Ishikawa (cell line): ENCODE data around the gene CNTD1.

Source experiments
- CEBPB ChIP-seq: IDR thresholded peaks from 2 replicates; pipeline ENCODE4 v1.6.1; 2012
- CREB1 ChIP-seq: IDR thresholded peaks from 2 replicates; pipeline ENCODE4 v1.6.1; 2012; ENCODE audit warnings: low read depth
- EGR1 ChIP-seq: IDR thresholded peaks from 2 replicates; pipeline ENCODE4 v1.6.1; 2012
- EP300 ChIP-seq: IDR thresholded peaks from 2 replicates; pipeline ENCODE4 v1.6.1; 2012; ENCODE audit warnings: borderline replicate concordance
- FOXM1 ChIP-seq: IDR thresholded peaks from 2 replicates; pipeline ENCODE4 v1.6.1; 2012; ENCODE audit warnings: low read depth, borderline replicate concordance
- MAX ChIP-seq: IDR thresholded peaks from 2 replicates; pipeline ENCODE4 v1.6.1; 2012
- NFIC ChIP-seq: IDR thresholded peaks from 2 replicates; pipeline ENCODE4 v1.6.1; 2012
- RAD21 ChIP-seq: IDR thresholded peaks from 2 replicates; pipeline ENCODE4 v1.6.1; 2012; ENCODE audit warnings: low read depth
- REST ChIP-seq: IDR thresholded peaks from 2 replicates; pipeline ENCODE4 v1.6.1; 2012; ENCODE audit warnings: low read depth, mild to moderate bottlenecking
- TAF1 ChIP-seq: IDR thresholded peaks from 2 replicates; pipeline ENCODE4 v1.6.1; 2012; ENCODE audit warnings: low read depth, mild to moderate bottlenecking
- TCF12 ChIP-seq: IDR thresholded peaks from 2 replicates; pipeline ENCODE4 v1.6.1; 2012; ENCODE audit warnings: low read depth
- TEAD4 ChIP-seq: IDR thresholded peaks from 2 replicates; pipeline ENCODE4 v1.6.1; 2012
- USF1 ChIP-seq: IDR thresholded peaks from 2 replicates; pipeline ENCODE4 v1.6.1; 2012
- YY1 ChIP-seq: IDR thresholded peaks from 2 replicates; pipeline ENCODE4 v1.6.1; 2012; ENCODE audit warnings: low read depth
- ZBTB7A ChIP-seq: IDR thresholded peaks from 2 replicates; pipeline ENCODE4 v1.6.1; 2012; ENCODE audit warnings: low read depth

CNTD1 gene

GRCh38 chr17:42857389-42857788 is 58.7 kb downstream of the CNTD1 start:
- no peak for TF ChIP-seq RAD21
- TF ChIP-seq TAF1, result no peak
- TF ChIP-seq REST, result no peak
- no peak for TF ChIP-seq MAX
- no peak for TF ChIP-seq NFIC
- no peak for TF ChIP-seq ZBTB7A
- TF ChIP-seq TCF12, result no peak
- no peak for TF ChIP-seq EGR1
- no peak for TF ChIP-seq USF1
- TF ChIP-seq EP300, result no peak
- no peak for TF ChIP-seq CREB1
- TF ChIP-seq CEBPB, result no peak
- no peak for TF ChIP-seq TEAD4
- TF ChIP-seq YY1, result no peak
- no peak for TF ChIP-seq FOXM1
